ENCODE measurements around the gene CXCR5. TPM values are rescaled to one million over a fixed set of nuclear protein-coding genes. Genes with fewer than 3 reads are reported as not detected.

Gene CXCR5, protein sequence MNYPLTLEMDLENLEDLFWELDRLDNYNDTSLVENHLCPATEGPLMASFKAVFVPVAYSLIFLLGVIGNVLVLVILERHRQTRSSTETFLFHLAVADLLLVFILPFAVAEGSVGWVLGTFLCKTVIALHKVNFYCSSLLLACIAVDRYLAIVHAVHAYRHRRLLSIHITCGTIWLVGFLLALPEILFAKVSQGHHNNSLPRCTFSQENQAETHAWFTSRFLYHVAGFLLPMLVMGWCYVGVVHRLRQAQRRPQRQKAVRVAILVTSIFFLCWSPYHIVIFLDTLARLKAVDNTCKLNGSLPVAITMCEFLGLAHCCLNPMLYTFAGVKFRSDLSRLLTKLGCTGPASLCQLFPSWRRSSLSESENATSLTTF
- not detected for total RNA-seq

DNA sequence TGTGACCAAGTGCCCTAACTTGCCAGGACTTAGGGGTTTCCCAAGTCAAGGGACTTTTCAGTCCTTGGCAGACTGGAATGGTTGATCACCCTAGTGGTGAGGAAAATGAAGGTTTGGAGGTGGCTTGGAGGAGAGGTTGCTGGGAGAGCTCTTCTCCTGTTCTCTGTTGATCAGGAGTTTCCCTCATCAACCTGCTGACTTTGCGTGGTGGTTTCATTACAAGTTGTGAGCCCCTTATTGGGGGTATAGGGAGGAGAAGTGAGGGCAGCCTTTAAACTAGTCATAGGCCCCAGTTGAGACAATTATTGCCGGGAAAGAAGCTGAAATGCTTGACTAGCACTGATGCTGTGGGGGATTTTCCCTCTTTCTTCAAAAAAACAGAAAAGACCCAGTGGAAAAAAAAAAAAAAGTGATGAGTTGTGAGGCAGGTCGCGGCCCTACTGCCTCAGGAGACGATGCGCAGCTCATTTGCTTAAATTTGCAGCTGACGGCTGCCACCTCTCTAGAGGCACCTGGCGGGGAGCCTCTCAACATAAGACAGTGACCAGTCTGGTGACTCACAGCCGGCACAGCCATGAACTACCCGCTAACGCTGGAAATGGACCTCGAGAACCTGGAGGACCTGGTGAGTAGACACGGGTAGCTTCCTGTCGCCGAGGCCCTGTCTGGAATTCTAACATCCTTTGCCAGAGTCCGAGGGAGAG lies at the start of gene CXCR5:
Gene CXCR5, plus strand, starts transcription at position 525 of the 704 bp plus-strand sequence. Its CDS starts 50 bp downstream, at position 575.

Small RNA genes within 50 kb of the gene (small RNA-seq; reads per million reads assigned to genes)
- gene MIR4492 (ENCODE audit: low replicate concordance) (not detected), gene RF00019 (ENCODE audit: low replicate concordance) (not detected), gene RN7SL688P (ENCODE audit: low replicate concordance) (not detected)

Other genes with a start within 250 kb of the CXCR5 start
- gene TREH, start 204.2 kb upstream of the CXCR5 start, total RNA-seq: not detected
- 278 TPM for gene DDX6, start 92.7 kb upstream of the CXCR5 start, total RNA-seq
- 20.7 TPM for gene BCL9L, start 42.0 kb downstream of the CXCR5 start, total RNA-seq
- gene UPK2, start 72.4 kb downstream of the CXCR5 start, total RNA-seq: not detected
- gene FOXR1, start 87.9 kb downstream of the CXCR5 start, total RNA-seq: not detected
- 82.9 TPM for gene CENATAC, start 114.2 kb downstream of the CXCR5 start, total RNA-seq
- gene RPS25, start 134.5 kb downstream of the CXCR5 start, total RNA-seq: 1,127 TPM
- 76.1 TPM for gene TRAPPC4, start 134.9 kb downstream of the CXCR5 start, total RNA-seq
- gene SLC37A4, start 147.0 kb downstream of the CXCR5 start, total RNA-seq: 15.0 TPM
- gene HYOU1, start 173.3 kb downstream of the CXCR5 start, total RNA-seq: 40.1 TPM
- 35.1 TPM for gene VPS11, start 183.9 kb downstream of the CXCR5 start, total RNA-seq
- 8.1 TPM for gene HMBS, start 201.0 kb downstream of the CXCR5 start, total RNA-seq
- 11.6 TPM for gene DPAGT1, start 218.0 kb downstream of the CXCR5 start, total RNA-seq
- gene C2CD2L, start 223.5 kb downstream of the CXCR5 start, total RNA-seq: 12.2 TPM
- gene HINFP, start 237.7 kb downstream of the CXCR5 start, total RNA-seq: 41.9 TPM